Measurements from ENCODE around the gene FCHO1. TPM values are rescaled to one million over a fixed set of nuclear protein-coding genes. Genes with fewer than 3 reads are reported as not detected.

FCHO1 gene
- total and polyA plus RNA-seq, 2 donors (not counting 3 experiments of a cell fraction or from before 2014, with no cell fraction given), result 0.66 to 1.6 TPM

GRCh38 chr19:17706750-17707181 lies 44.5 kb upstream of the FCHO1 start:
- ChIA-PET CTCF (interaction anchor here (0.9 to 8.0 kb wide), 5 partner anchors 9 to 153 kb away, joined by 3 to 182 read pairs (median 4); partner anchors contain the start of gene RPL18A), POLR2A (no interaction called here)
- Histone ChIP-seq H3K27ac (ENCODE audit: insufficient read depth, low read depth, low read length) (no peak overlapping the region), H3K4me2 (ENCODE audit: insufficient read depth, low read length) (no peak overlapping the region), H3K9me3 (replicated peaks; ENCODE audit: control insufficient read depth, insufficient read depth, low read length) (no peaks in the 10 kb centered on the region), H3K4me3 (replicated peaks in 1 of 3; ENCODE audit: insufficient read depth in 1 of 3, low read depth in 1 of 3, low read length in 3 of 3) (no peak overlapping the region), H2AFZ (ENCODE audit: low read depth, low read length) (peak overlapping the region; percentile 41), H3K79me2 (ENCODE audit: control insufficient read depth, insufficient read depth, low read length) (no peaks in the 10 kb centered on the region), H3K36me3 (ENCODE audit: control insufficient read depth in 2 of 2, extremely low read depth in 1 of 2, insufficient read depth in 2 of 2, low read length in 2 of 2) (no peaks in the 10 kb centered on the region), H3K9me1 (replicated peaks; ENCODE audit: control insufficient read depth, extremely low read depth, insufficient read depth, low read length) (no peaks in the 10 kb centered on the region), H3K27me3 (ENCODE audit: control insufficient read depth in 2 of 2, insufficient read depth in 2 of 2, low read length in 2 of 2) (no peaks in the 10 kb centered on the region), H4K20me1 (replicated peaks; ENCODE audit: control insufficient read depth, extremely low read depth, insufficient read depth, low read length) (no peaks in the 10 kb centered on the region), H3K4me1 (ENCODE audit: control insufficient read depth, extremely low read depth, insufficient read depth, low read length) (no peaks in the 10 kb centered on the region), H3K9ac (replicated peaks; ENCODE audit: extremely low read depth, insufficient read depth, low read length) (no peak overlapping the region)
- dilution Hi-C loops (cut with MboI; ENCODE audit: extremely low pct_ligation_motif_present, low sequenced_read_pairs), result no loop called here
- TF ChIP-seq, protein P1, sequence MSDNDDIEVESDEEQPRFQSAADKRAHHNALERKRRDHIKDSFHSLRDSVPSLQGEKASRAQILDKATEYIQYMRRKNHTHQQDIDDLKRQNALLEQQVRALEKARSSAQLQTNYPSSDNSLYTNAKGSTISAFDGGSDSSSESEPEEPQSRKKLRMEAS (IDR thresholded peaks at IDR 0.05; ENCODE audit: insufficient read depth, insufficient read length), result peak; percentile 16
- TF ChIP-seq POLR2A (IDR thresholded peaks at IDR 0.05; ENCODE audit: low read depth, low read length) (no peak), GATA2 (IDR thresholded peaks at IDR 0.05; ENCODE audit: insufficient read depth, insufficient read length, low read depth, low read length) (no peak), MYC (IDR thresholded peaks at IDR 0.05; ENCODE audit: low read depth, low read length) (no peak), FOS (IDR thresholded peaks at IDR 0.05; ENCODE audit: borderline replicate concordance, insufficient read depth, low read length) (no peak), POLR2AphosphoS5 (IDR thresholded peaks at IDR 0.05; ENCODE audit: insufficient read depth, low read depth, low read length) (no peak), JUN (IDR thresholded peaks at IDR 0.05; ENCODE audit: borderline replicate concordance, insufficient read depth, insufficient read length, low read depth) (no peak), EZH2 (IDR thresholded peaks at IDR 0.05; ENCODE audit: borderline replicate concordance, low read depth, low read length, severe bottlenecking) (no peak)
- FAIRE-seq (no peak), DNase-seq (ENCODE audit: low read depth, low spot score) (peak; percentile 39)
- intact Hi-C loops (cut with micrococcal nuclease), result no loop called here
- no TSS peak for BruUV-seq (replicated peaks)

DNA sequence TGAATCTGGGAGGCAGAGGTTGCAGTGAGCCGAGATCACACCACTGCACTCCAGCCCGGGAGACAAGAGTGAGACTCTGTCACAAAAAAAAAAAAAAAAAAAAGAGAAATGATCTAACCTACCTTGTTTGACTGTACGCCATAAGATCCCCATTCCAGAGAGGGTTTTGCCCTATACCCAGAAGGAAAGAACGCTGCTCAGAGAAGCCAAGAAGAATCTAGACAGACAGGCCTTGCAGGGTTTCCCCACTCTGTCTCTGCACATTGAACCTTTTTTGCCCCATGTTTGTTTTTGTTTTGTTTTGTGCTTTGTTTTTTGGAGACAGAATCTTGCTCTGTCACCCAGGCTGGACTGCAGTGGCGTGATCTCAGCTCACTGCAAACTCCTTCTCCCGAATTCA lies 39.4 kb upstream of the FCHO1 start:
- Histone ChIP-seq H3K4me2 (ENCODE audit: insufficient read depth, low read length) (no peak overlapping the region), H3K36me3 (ENCODE audit: control insufficient read depth in 2 of 2, extremely low read depth in 1 of 2, insufficient read depth in 2 of 2, low read length in 2 of 2) (no peaks in the 10 kb centered on the region), H4K20me1 (replicated peaks; ENCODE audit: control insufficient read depth, extremely low read depth, insufficient read depth, low read length) (no peaks in the 10 kb centered on the region), H3K27ac (ENCODE audit: insufficient read depth, low read depth, low read length) (no peak overlapping the region), H3K4me1 (ENCODE audit: control insufficient read depth, extremely low read depth, insufficient read depth, low read length) (no peaks in the 10 kb centered on the region), H3K79me2 (ENCODE audit: control insufficient read depth, insufficient read depth, low read length) (no peaks in the 10 kb centered on the region), H3K27me3 (ENCODE audit: control insufficient read depth in 2 of 2, insufficient read depth in 2 of 2, low read length in 2 of 2) (no peaks in the 10 kb centered on the region), H3K9ac (replicated peaks; ENCODE audit: extremely low read depth, insufficient read depth, low read length) (no peak overlapping the region), H2AFZ (ENCODE audit: low read depth, low read length) (no peak overlapping the region), H3K9me1 (replicated peaks; ENCODE audit: control insufficient read depth, extremely low read depth, insufficient read depth, low read length) (no peaks in the 10 kb centered on the region), H3K9me3 (replicated peaks; ENCODE audit: control insufficient read depth, insufficient read depth, low read length) (no peaks in the 10 kb centered on the region), H3K4me3 (replicated peaks in 1 of 3; ENCODE audit: insufficient read depth in 1 of 3, low read depth in 1 of 3, low read length in 3 of 3) (no peak overlapping the region)
- ChIA-PET POLR2A (no interaction called here), CTCF (interaction anchor here (1.6 kb wide), 1 partner anchor 26 kb away, joined by 3 read pairs; no protein-coding TSS in a partner anchor)
- intact Hi-C loops (cut with micrococcal nuclease) (no loop called here), dilution Hi-C loops (cut with MboI; ENCODE audit: extremely low pct_ligation_motif_present, low sequenced_read_pairs) (no loop called here)
- TF ChIP-seq, protein P2, sequence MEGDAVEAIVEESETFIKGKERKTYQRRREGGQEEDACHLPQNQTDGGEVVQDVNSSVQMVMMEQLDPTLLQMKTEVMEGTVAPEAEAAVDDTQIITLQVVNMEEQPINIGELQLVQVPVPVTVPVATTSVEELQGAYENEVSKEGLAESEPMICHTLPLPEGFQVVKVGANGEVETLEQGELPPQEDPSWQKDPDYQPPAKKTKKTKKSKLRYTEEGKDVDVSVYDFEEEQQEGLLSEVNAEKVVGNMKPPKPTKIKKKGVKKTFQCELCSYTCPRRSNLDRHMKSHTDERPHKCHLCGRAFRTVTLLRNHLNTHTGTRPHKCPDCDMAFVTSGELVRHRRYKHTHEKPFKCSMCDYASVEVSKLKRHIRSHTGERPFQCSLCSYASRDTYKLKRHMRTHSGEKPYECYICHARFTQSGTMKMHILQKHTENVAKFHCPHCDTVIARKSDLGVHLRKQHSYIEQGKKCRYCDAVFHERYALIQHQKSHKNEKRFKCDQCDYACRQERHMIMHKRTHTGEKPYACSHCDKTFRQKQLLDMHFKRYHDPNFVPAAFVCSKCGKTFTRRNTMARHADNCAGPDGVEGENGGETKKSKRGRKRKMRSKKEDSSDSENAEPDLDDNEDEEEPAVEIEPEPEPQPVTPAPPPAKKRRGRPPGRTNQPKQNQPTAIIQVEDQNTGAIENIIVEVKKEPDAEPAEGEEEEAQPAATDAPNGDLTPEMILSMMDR (IDR thresholded peaks at IDR 0.05; ENCODE audit: extremely low read depth in 1 of 2, insufficient read depth in 1 of 2, low read depth in 1 of 2, low read length in 2 of 2), result no peak
- TF ChIP-seq JUN (IDR thresholded peaks at IDR 0.05; ENCODE audit: borderline replicate concordance, insufficient read depth, insufficient read length, low read depth) (no peak), GATA2 (IDR thresholded peaks at IDR 0.05; ENCODE audit: insufficient read depth, insufficient read length, low read depth, low read length) (no peak), FOS (IDR thresholded peaks at IDR 0.05; ENCODE audit: borderline replicate concordance, insufficient read depth, low read length) (no peak), MYC (IDR thresholded peaks at IDR 0.05; ENCODE audit: low read depth, low read length) (no peak), POLR2AphosphoS5 (IDR thresholded peaks at IDR 0.05; ENCODE audit: insufficient read depth, low read depth, low read length) (no peak), POLR2A (IDR thresholded peaks at IDR 0.05; ENCODE audit: low read depth, low read length) (no peak)
- TF ChIP-seq, protein P1 (IDR thresholded peaks at IDR 0.05; ENCODE audit: insufficient read depth, insufficient read length), result no peak
- FAIRE-seq (no peak), DNase-seq (ENCODE audit: low read depth, low spot score) (no peak)
- BruUV-seq (replicated peaks), result no TSS peak
